AG04450 (cell line): ENCODE data around the gene ZNF586. TPM values are rescaled to one million over a fixed set of nuclear protein-coding genes. Genes with fewer than 3 reads are reported as not detected.
A peak's percentile ranks its signal among the peaks of the same experiment; 100 is the strongest.

Source experiments
- CTCF ChIA-PET: fragments of 300-600, 350-600 bp; formaldehyde crosslinking; extraction: SDS; loops from one replicate; lab custom pipeline; 2022; ENCODE audit warnings: antibody characterized with exemption, inconsistent platforms; lab: Charles Lee
- POLR2A ChIA-PET: fragments of 350-600 bp; formaldehyde crosslinking; extraction: SDS; loops from one replicate; lab custom pipeline; 2021; ENCODE audit warnings: antibody characterized with exemption, inconsistent platforms; lab: Yijun Ruan, JAX
- DNase-seq: peaks from one replicate; pipeline ENCODE4 v3.0.0-alpha.2; 2011; ENCODE audit warnings: low read depth, low spot score
- H3K27ac ChIP-seq: one replicate; pipeline ENCODE4 v1.5.1; 2012; ENCODE audit warnings: low read depth, low read length, control low read depth
- H3K27me3 ChIP-seq: one replicate; pipeline ENCODE4 v1.6.0; 2012; ENCODE audit warnings: low read length; ENCODE audit not compliant: control insufficient read depth, insufficient read depth
- H3K4me3 ChIP-seq: 2 replicates; pipeline ENCODE4 v1.5.1; 2011; ENCODE audit warnings: mild to moderate bottlenecking, low read depth, low read length, control low read depth
- H3K9me3 ChIP-seq: 2 replicates; pipeline ENCODE4 v1.5.1; 2012; ENCODE audit warnings: low read length; ENCODE audit not compliant: control insufficient read depth, insufficient read depth
- CTCF ChIP-seq: IDR thresholded peaks from 2 replicates; pipeline ENCODE4 v1.5.1; 2011; ENCODE audit warnings: low read depth, low read length, control low read depth, inconsistent platforms
- polyA plus RNA-seq: library from polyadenylated mRNA; depleted of rRNA; stranded (reverse); fragments of >200 nt; gene quantifications from 2 replicates; pipeline ENCODE4 v1.2.3, GENCODE V29; 2011

Gene ZNF586
- polyA plus RNA-seq, 1 experiment: 9.8 TPM

GRCh38 chr19:57746580-57747471 lies 22.6 kb upstream of the ZNF586 start, which contains the start of gene ZNF776:
Gene ZNF776, plus strand, starts transcription at chr19:57746815. Its CDS starts 244 bp downstream, at chr19:57747059.
- ChIA-PET POLR2A (interaction anchor here (0.6 to 1.2 kb wide), 2 partner anchors 65 to 380 kb away, joined by 5 to 7 read pairs; no protein-coding TSS in a partner anchor), CTCF (interaction anchor here (0.9 to 1.0 kb wide), 2 partner anchors 9 to 170 kb away, joined by 3 read pairs; no protein-coding TSS in a partner anchor)
- no peaks in the 10 kb centered on the region for H3K27me3 ChIP-seq

GRCh38 chr19:57747472-57747807 lies 22.0 kb upstream of the ZNF586 start:
- POLR2A ChIA-PET: interaction anchor here (1.2 kb wide), 1 partner anchor 66 kb away, joined by 7 read pairs; no protein-coding TSS in a partner anchor
- CTCF ChIA-PET: interaction anchor here (0.9 to 1.0 kb wide), 2 partner anchors 10 to 169 kb away, joined by 3 read pairs; no protein-coding TSS in a partner anchor
- no peak for DNase-seq

More at GRCh38 chr19:57746580-57747471, 22.6 kb upstream of the ZNF586 start, which contains the start of gene ZNF776:
- Histone ChIP-seq H3K27ac (peak within 1 kb of the TSS; percentile 52), H3K9me3 (peaks cover 24% of the 10 kb centered on the region), H3K4me3 (peak within 1 kb of the TSS; percentile 99)
- TF ChIP-seq CTCF: no peak
- DNase-seq: peak; percentile 65

GRCh38 chr19:57748029-57748428 lies 21.4 kb upstream of the ZNF586 start:
- no peak for DNase-seq
- ChIA-PET CTCF (no interaction called here), POLR2A (interaction anchor here (1.2 kb wide), 1 partner anchor 67 kb away, joined by 7 read pairs; no protein-coding TSS in a partner anchor)
- no peak for TF ChIP-seq CTCF
- peaks cover 29% of the 10 kb centered on the region for H3K9me3 ChIP-seq
- peak overlapping the region; percentile 99 for H3K4me3 ChIP-seq
- H3K27ac ChIP-seq: no peak overlapping the region
- H3K27me3 ChIP-seq: no peaks in the 10 kb centered on the region

More at GRCh38 chr19:57747472-57747807, 22.0 kb upstream of the ZNF586 start:
- Histone ChIP-seq H3K27ac (no peak overlapping the region), H3K4me3 (peak overlapping the region; percentile 99), H3K27me3 (no peaks in the 10 kb centered on the region), H3K9me3 (peaks cover 30% of the 10 kb centered on the region)
- no peak for TF ChIP-seq CTCF

- Histone ChIP-seq H3K4me3 (no peak overlapping the region), H3K27me3 (no peaks in the 10 kb centered on the region), H3K9me3 (peaks cover 41% of the 10 kb centered on the region), H3K27ac (no peak overlapping the region)
- TF ChIP-seq CTCF: no peak
- ChIA-PET CTCF (no interaction called here), POLR2A (no interaction called here)
- no peak for DNase-seq
Observed at GRCh38 chr19:57754091-57754673, 15.3 kb upstream of the ZNF586 start.

GRCh38 chr19:57755031-57755430 lies 14.4 kb upstream of the ZNF586 start:
- ChIA-PET POLR2A (no interaction called here), CTCF (no interaction called here)
- no peak for TF ChIP-seq CTCF
- Histone ChIP-seq H3K9me3 (peaks cover 43% of the 10 kb centered on the region), H3K27ac (no peak overlapping the region), H3K4me3 (no peak overlapping the region), H3K27me3 (no peaks in the 10 kb centered on the region)
- no peak for DNase-seq
